Immature natural killer cell (primary cell): ENCODE data around the gene LRRC55. TPM values are rescaled to one million over a fixed set of nuclear protein-coding genes. Genes with fewer than 3 reads are reported as not detected.

ENCODE experiments used
- DNase-seq, 3 donors: peaks; one replicate each; pipeline ENCODE4 v3.0.0; 2022; ENCODE audit warnings: mixed read lengths in 1 of 3
- H3K27ac Mint-ChIP-seq, 6 donors: one replicate each; pipeline ENCODE4 v1.8.0; 2020; ENCODE audit warnings: mixed read lengths in 6 of 6, mild to moderate bottlenecking in 5 of 6, inconsistent platforms in 4 of 6, moderate library complexity in 3 of 6
- H3K27me3 Mint-ChIP-seq, 3 donors: one replicate each; pipeline ENCODE4 v1.8.0; 2020 to 2021; ENCODE audit warnings: low read depth in 3 of 3, mild to moderate bottlenecking in 3 of 3, mixed read lengths in 3 of 3, moderate library complexity in 3 of 3, inconsistent platforms in 1 of 3
- H3K36me3 Mint-ChIP-seq, 3 donors: one replicate each; pipeline ENCODE4 v1.8.0; 2020; ENCODE audit warnings: mixed read lengths in 3 of 3, inconsistent platforms in 2 of 3, mild to moderate bottlenecking in 2 of 3
- H3K4me1 Mint-ChIP-seq, 2 donors: one replicate each; pipeline ENCODE4 v1.8.0; 2020; ENCODE audit warnings: inconsistent platforms in 2 of 2, mild to moderate bottlenecking in 2 of 2, mixed read lengths in 2 of 2, moderate library complexity in 1 of 2
- H3K4me3 Mint-ChIP-seq, 5 donors: one replicate each; pipeline ENCODE4 v1.8.0; 2020; ENCODE audit warnings: mild to moderate bottlenecking in 5 of 5, mixed read lengths in 5 of 5, inconsistent platforms in 3 of 5, moderate library complexity in 3 of 5
- H3K9me3 Mint-ChIP-seq, 6 donors: one replicate each; pipeline ENCODE4 v1.8.0; 2020; ENCODE audit warnings: mild to moderate bottlenecking in 6 of 6, mixed read lengths in 6 of 6, inconsistent platforms in 4 of 6, moderate library complexity in 3 of 6
- polyA plus RNA-seq, 3 donors: library from polyadenylated mRNA; unstranded; fragments of 300-500 nt; fragmentation: Illumina TruSeq; gene quantifications; one replicate each; pipeline ENCODE4 v1.2.3, GENCODE V29; 2021

LRRC55 gene
- polyA plus RNA-seq, 3 donors from 2014 or later: not detected

GRCh38 chr11:57199330-57199729 is 17.6 kb downstream of the LRRC55 start:
- no peak overlapping the region for H3K4me3 Mint-ChIP-seq
- no peak for DNase-seq
- no peaks in the 10 kb centered on the region for H3K9me3 Mint-ChIP-seq
- no peak overlapping the region for H3K27ac Mint-ChIP-seq
- no peaks in the 10 kb centered on the region for H3K36me3 Mint-ChIP-seq
- H3K4me1 Mint-ChIP-seq: no peaks in the 10 kb centered on the region
- peaks cover 1 to 7% (median 4%) of the 10 kb centered on the region in 3 donors for H3K27me3 Mint-ChIP-seq

- no peaks in the 10 kb centered on the region for H3K9me3 Mint-ChIP-seq
- DNase-seq: no peak
- no peaks in the 10 kb centered on the region for H3K4me1 Mint-ChIP-seq
- H3K4me3 Mint-ChIP-seq: no peak overlapping the region
- H3K27ac Mint-ChIP-seq: no peak overlapping the region
- no peaks in the 10 kb centered on the region for H3K36me3 Mint-ChIP-seq
- peaks cover 1 to 10% (median 4%) of the 10 kb centered on the region in 3 donors for H3K27me3 Mint-ChIP-seq
These were observed 19.2 kb downstream of the LRRC55 start for GRCh38 chr11:57200917-57201316.

- Mint-ChIP-seq H3K36me3 (no peaks in the 10 kb centered on the region), H3K9me3 (peaks cover 0 to 3% (median 0%) of the 10 kb centered on the region in 6 donors), H3K27ac (no peak overlapping the region), H3K4me1 (no peaks in the 10 kb centered on the region), H3K4me3 (no peak overlapping the region), H3K27me3 (peaks cover 1 to 7% (median 3%) of the 10 kb centered on the region in 3 donors)
- no peak for DNase-seq
These were observed 20.5 kb downstream of the LRRC55 start for GRCh38 chr11:57202281-57202680.

GRCh38 chr11:57203359-57203758 is 21.6 kb downstream of the LRRC55 start:
- Mint-ChIP-seq H3K4me1 (no peaks in the 10 kb centered on the region), H3K27ac (no peak overlapping the region), H3K4me3 (no peak overlapping the region), H3K9me3 (peaks cover 0 to 3% (median 0%) of the 10 kb centered on the region in 6 donors), H3K36me3 (no peaks in the 10 kb centered on the region), H3K27me3 (peaks cover 1 to 8% (median 3%) of the 10 kb centered on the region in 3 donors)
- DNase-seq: no peak

GRCh38 chr11:57203882-57204480 is 22.2 kb downstream of the LRRC55 start:
- Mint-ChIP-seq H3K4me3 (no peak overlapping the region), H3K27me3 (peaks cover 0 to 8% (median 3%) of the 10 kb centered on the region in 3 donors), H3K27ac (no peak overlapping the region), H3K36me3 (no peaks in the 10 kb centered on the region), H3K9me3 (peaks cover 0 to 3% (median 0%) of the 10 kb centered on the region in 6 donors), H3K4me1 (no peaks in the 10 kb centered on the region)
- no peak for DNase-seq

GRCh38 chr11:57205041-57205641 is 23.4 kb downstream of the LRRC55 start:
- H3K4me1 Mint-ChIP-seq: no peaks in the 10 kb centered on the region
- no peak overlapping the region for H3K4me3 Mint-ChIP-seq
- no peak overlapping the region for H3K27ac Mint-ChIP-seq
- no peak for DNase-seq
- H3K36me3 Mint-ChIP-seq: no peaks in the 10 kb centered on the region
- peaks cover 0 to 8% (median 2%) of the 10 kb centered on the region in 3 donors for H3K27me3 Mint-ChIP-seq
- H3K9me3 Mint-ChIP-seq: peaks cover 0 to 3% (median 0%) of the 10 kb centered on the region in 6 donors

GRCh38 chr11:57207168-57207567 is 25.4 kb downstream of the LRRC55 start:
- H3K27ac Mint-ChIP-seq: no peak overlapping the region
- no peaks in the 10 kb centered on the region for H3K4me1 Mint-ChIP-seq
- no peak overlapping the region for H3K4me3 Mint-ChIP-seq
- DNase-seq: no peak
- H3K9me3 Mint-ChIP-seq: peaks cover 0 to 5% (median 0%) of the 10 kb centered on the region in 6 donors
- no peaks in the 10 kb centered on the region for H3K36me3 Mint-ChIP-seq
- H3K27me3 Mint-ChIP-seq: peaks cover 0 to 8% (median 2%) of the 10 kb centered on the region in 3 donors

GRCh38 chr11:57210781-57211180 is 29.0 kb downstream of the LRRC55 start:
- H3K27me3 Mint-ChIP-seq: peaks cover 0 to 2% (median 0%) of the 10 kb centered on the region in 3 donors
- DNase-seq: no peak
- no peaks in the 10 kb centered on the region for H3K36me3 Mint-ChIP-seq
- H3K4me1 Mint-ChIP-seq: no peaks in the 10 kb centered on the region
- no peak overlapping the region for H3K27ac Mint-ChIP-seq
- peaks cover 0 to 5% (median 0%) of the 10 kb centered on the region in 6 donors for H3K9me3 Mint-ChIP-seq
- no peak overlapping the region for H3K4me3 Mint-ChIP-seq

GRCh38 chr11:57213342-57214097 is 31.8 kb downstream of the LRRC55 start:
- Mint-ChIP-seq H3K27ac (no peak overlapping the region), H3K4me3 (no peak overlapping the region), H3K36me3 (no peaks in the 10 kb centered on the region), H3K27me3 (no peaks in the 10 kb centered on the region), H3K4me1 (no peaks in the 10 kb centered on the region), H3K9me3 (peaks cover 0 to 2% (median 0%) of the 10 kb centered on the region in 6 donors)
- DNase-seq: no peak

GRCh38 chr11:57214098-57214417 is 32.3 kb downstream of the LRRC55 start:
- DNase-seq: no peak
- Mint-ChIP-seq H3K27me3 (no peaks in the 10 kb centered on the region), H3K36me3 (no peaks in the 10 kb centered on the region), H3K27ac (no peak overlapping the region), H3K9me3 (peaks cover 0 to 2% (median 0%) of the 10 kb centered on the region in 6 donors), H3K4me3 (no peak overlapping the region), H3K4me1 (no peaks in the 10 kb centered on the region)

- DNase-seq: no peak
- Mint-ChIP-seq H3K36me3 (no peaks in the 10 kb centered on the region), H3K27ac (no peak overlapping the region), H3K4me1 (no peaks in the 10 kb centered on the region), H3K4me3 (no peak overlapping the region), H3K27me3 (no peaks in the 10 kb centered on the region), H3K9me3 (peaks cover 0 to 4% (median 0%) of the 10 kb centered on the region in 6 donors)
These were observed 32.7 kb downstream of the LRRC55 start for GRCh38 chr11:57214494-57214893.

GRCh38 chr11:57216463-57216862 is 34.7 kb downstream of the LRRC55 start:
- Mint-ChIP-seq H3K36me3 (no peaks in the 10 kb centered on the region), H3K27ac (no peak overlapping the region), H3K9me3 (peaks cover 0 to 5% (median 0%) of the 10 kb centered on the region in 6 donors), H3K4me1 (no peaks in the 10 kb centered on the region), H3K27me3 (no peaks in the 10 kb centered on the region), H3K4me3 (no peak overlapping the region)
- no peak for DNase-seq

GRCh38 chr11:57217053-57217452 is 35.3 kb downstream of the LRRC55 start:
- no peaks in the 10 kb centered on the region for H3K4me1 Mint-ChIP-seq
- peaks cover 0 to 4% (median 0%) of the 10 kb centered on the region in 6 donors for H3K9me3 Mint-ChIP-seq
- no peaks in the 10 kb centered on the region for H3K27me3 Mint-ChIP-seq
- no peaks in the 10 kb centered on the region for H3K36me3 Mint-ChIP-seq
- no peak for DNase-seq
- H3K4me3 Mint-ChIP-seq: no peak overlapping the region
- no peak overlapping the region for H3K27ac Mint-ChIP-seq

GRCh38 chr11:57219021-57219627 is 37.4 kb downstream of the LRRC55 start:
- Mint-ChIP-seq H3K27ac (no peak overlapping the region), H3K4me3 (no peak overlapping the region), H3K36me3 (no peaks in the 10 kb centered on the region), H3K27me3 (no peaks in the 10 kb centered on the region), H3K4me1 (no peaks in the 10 kb centered on the region), H3K9me3 (peaks cover 0 to 3% (median 0%) of the 10 kb centered on the region in 6 donors)
- no peak for DNase-seq
